ENCODE measurements around the gene KRT6C. TPM values are rescaled to one million over a fixed set of nuclear protein-coding genes. Genes with fewer than 3 reads are reported as not detected.
"Not testable (repeated sequence)": the region's sequence is repeated elsewhere in the genome, so short reads cannot be mapped to it uniquely, and the experiment has no call there.

Gene KRT6C
- total RNA-seq, 1 donor from 2014 or later, result not detected

DNA sequence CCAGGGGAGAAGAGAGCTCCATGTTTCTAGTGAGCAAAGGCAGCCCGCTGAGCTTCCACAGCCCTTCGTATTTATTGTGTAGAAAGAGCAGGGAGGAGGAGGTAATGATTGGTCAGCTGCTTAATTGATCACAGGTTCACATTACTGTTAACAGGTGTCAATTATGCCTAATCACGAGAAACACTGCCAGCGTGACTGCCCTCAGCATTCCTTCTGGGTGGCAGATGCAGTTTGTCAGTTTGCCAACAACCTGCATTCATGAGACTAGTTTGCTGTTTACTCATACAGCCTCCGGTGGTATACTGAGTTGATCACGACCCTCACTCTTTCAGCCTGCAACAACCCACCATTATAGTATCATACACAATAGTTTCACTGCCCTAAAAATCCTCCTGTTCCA is 27.0 kb upstream of the KRT6C start:
- H3K4me1 ChIP-seq (ENCODE audit: control insufficient read depth in 3 of 3, insufficient read depth in 3 of 3, low read length in 3 of 3); H3K4me3 ChIP-seq (ENCODE audit: low read length in 3 of 3); H3K27me3 ChIP-seq (ENCODE audit: control insufficient read depth in 3 of 3, insufficient read depth in 3 of 3, low read length in 3 of 3); H3K27ac ChIP-seq (ENCODE audit: low read depth, low read length); H3K36me3 ChIP-seq (ENCODE audit: control insufficient read depth in 3 of 3, insufficient read depth in 3 of 3, low read length in 3 of 3); H3K9me3 ChIP-seq (ENCODE audit: control insufficient read depth in 3 of 3, low read length in 3 of 3); H3K9ac ChIP-seq (ENCODE audit: low read depth in 1 of 3, low read length in 3 of 3): not testable (repeated sequence)

DNA sequence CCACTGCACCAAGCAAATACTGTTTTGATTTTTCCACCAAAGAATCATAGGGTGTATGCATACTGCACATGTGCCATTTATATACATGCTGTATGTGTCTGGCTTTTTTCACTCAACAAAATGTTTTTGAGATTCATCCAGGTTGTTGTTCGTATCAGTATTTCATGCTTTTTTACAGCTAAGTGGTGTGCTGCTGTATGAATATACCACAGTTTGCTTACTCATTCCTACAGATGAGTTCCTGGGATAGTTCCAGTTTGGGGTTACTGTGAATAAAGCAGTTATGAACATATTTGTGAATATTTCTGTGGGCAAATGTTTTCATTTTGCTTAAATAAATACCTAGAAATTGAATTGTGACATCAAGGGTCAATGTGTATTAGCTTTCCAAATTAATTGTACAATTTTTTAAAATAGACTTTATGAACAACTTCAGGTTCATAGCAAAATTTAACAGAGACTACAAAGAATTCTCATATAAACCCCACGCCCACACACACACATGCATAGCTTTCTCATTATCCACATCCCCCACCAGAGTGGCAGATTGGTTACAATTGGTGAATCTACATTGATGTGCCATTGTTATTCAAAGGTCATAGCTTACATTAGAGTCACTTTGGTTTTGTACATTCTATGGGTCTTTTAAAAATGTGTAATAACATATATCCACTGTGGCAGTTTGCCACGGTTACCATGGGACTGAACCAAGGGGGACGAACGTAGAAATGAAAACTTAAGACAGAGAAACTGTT is 26.4 kb upstream of the KRT6C start:
- no peak overlapping the region for H3K9ac ChIP-seq (ENCODE audit: low read depth in 1 of 3, low read length in 3 of 3)
- H3K4me3 ChIP-seq (ENCODE audit: low read length in 3 of 3), result no peak overlapping the region
- no peaks in the 10 kb centered on the region for H3K9me3 ChIP-seq (ENCODE audit: control insufficient read depth in 3 of 3, low read length in 3 of 3)
- peaks cover 0 to 4% (median 0%) of the 10 kb centered on the region in 3 donors for H3K27me3 ChIP-seq (ENCODE audit: control insufficient read depth in 3 of 3, insufficient read depth in 3 of 3, low read length in 3 of 3)
- H3K4me1 ChIP-seq (ENCODE audit: control insufficient read depth in 3 of 3, insufficient read depth in 3 of 3, low read length in 3 of 3), result peaks cover 0 to 3% (median 0%) of the 10 kb centered on the region in 3 donors
- H3K27ac ChIP-seq (ENCODE audit: low read depth, low read length), result no peak overlapping the region
- no peaks in the 10 kb centered on the region for H3K36me3 ChIP-seq (ENCODE audit: control insufficient read depth in 3 of 3, insufficient read depth in 3 of 3, low read length in 3 of 3)

DNA sequence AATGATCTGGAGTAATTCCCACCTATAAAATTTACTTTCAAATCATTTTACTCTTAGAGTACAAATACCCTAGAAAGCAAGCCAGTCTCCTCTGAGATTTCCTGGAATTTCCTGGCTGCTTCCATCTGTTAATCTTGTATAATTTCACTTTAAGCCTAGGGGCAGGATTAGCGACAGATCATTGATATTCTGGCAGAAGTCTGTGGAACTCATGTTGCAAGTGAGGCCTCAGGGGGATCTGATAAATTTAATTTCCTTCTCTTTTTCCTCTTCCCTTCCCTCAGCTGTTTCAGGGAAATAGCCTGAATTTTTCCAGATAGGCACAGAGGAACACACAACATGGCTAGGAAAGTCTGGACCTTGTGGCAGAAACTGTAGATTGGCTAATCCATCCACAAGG is 25.3 kb upstream of the KRT6C start:
- H3K36me3 ChIP-seq (ENCODE audit: control insufficient read depth in 3 of 3, insufficient read depth in 3 of 3, low read length in 3 of 3), result no peaks in the 10 kb centered on the region
- H3K4me1 ChIP-seq (ENCODE audit: control insufficient read depth in 3 of 3, insufficient read depth in 3 of 3, low read length in 3 of 3), result peaks cover 0 to 3% (median 0%) of the 10 kb centered on the region in 3 donors
- H3K27ac ChIP-seq (ENCODE audit: low read depth, low read length), result no peak overlapping the region
- no peaks in the 10 kb centered on the region for H3K9me3 ChIP-seq (ENCODE audit: control insufficient read depth in 3 of 3, low read length in 3 of 3)
- H3K27me3 ChIP-seq (ENCODE audit: control insufficient read depth in 3 of 3, insufficient read depth in 3 of 3, low read length in 3 of 3), result peaks cover 4 to 6% (median 4%) of the 10 kb centered on the region in 3 donors
- no peak overlapping the region for H3K9ac ChIP-seq (ENCODE audit: low read depth in 1 of 3, low read length in 3 of 3)
- H3K4me3 ChIP-seq (ENCODE audit: low read length in 3 of 3), result no peak overlapping the region

DNA sequence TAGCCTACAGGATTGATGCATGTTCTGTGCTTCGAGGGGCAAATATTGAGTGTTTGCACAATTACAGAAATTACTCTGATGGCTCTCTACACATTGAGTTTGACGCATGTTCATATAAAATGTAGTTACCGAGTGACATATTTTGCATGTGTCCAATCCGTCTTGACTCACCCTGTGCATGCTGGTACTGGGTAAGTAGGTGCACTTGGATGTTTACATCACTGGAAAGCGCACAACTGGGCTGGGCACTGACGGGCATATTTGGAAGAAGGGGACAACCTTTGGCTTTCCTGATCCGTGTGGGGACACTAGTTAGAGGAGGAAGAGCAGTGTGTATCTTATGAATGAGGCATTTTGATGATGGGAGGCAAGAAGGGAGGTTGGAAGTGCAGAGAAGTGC is 24.4 kb upstream of the KRT6C start:
- peaks cover 0 to 3% (median 0%) of the 10 kb centered on the region in 3 donors for H3K4me1 ChIP-seq (ENCODE audit: control insufficient read depth in 3 of 3, insufficient read depth in 3 of 3, low read length in 3 of 3)
- peaks cover 4 to 11% (median 6%) of the 10 kb centered on the region in 3 donors for H3K27me3 ChIP-seq (ENCODE audit: control insufficient read depth in 3 of 3, insufficient read depth in 3 of 3, low read length in 3 of 3)
- H3K36me3 ChIP-seq (ENCODE audit: control insufficient read depth in 3 of 3, insufficient read depth in 3 of 3, low read length in 3 of 3), result no peaks in the 10 kb centered on the region
- H3K9ac ChIP-seq (ENCODE audit: low read depth in 1 of 3, low read length in 3 of 3), result no peak overlapping the region
- H3K27ac ChIP-seq (ENCODE audit: low read depth, low read length), result no peak overlapping the region
- H3K9me3 ChIP-seq (ENCODE audit: control insufficient read depth in 3 of 3, low read length in 3 of 3), result no peaks in the 10 kb centered on the region
- H3K4me3 ChIP-seq (ENCODE audit: low read length in 3 of 3), result no peak overlapping the region

DNA sequence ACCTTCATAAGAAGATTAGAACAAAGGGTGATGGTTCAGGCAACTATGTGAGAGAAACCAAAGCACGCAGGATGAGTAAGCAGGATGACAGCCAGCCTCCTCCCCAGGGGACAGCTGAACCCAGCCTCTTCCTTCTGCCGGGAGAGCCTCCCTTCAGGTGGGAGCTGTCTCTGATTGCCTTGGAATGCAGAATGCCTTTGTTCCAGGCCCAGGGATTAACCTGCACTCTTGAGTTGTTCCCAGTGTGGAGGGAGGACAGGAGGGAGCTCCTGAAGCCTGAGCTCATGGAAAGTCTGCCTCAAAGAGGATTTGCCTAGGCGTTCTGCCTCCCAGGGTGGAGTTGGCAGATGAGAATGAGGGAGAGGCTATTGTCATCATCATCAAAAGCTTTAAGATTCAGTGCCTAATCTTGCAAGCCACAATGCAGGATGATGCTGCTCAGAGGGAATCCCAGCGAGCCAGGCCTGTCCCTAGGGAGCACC is 23.0 kb upstream of the KRT6C start:
- no peak overlapping the region for H3K27ac ChIP-seq (ENCODE audit: low read depth, low read length)

DNA sequence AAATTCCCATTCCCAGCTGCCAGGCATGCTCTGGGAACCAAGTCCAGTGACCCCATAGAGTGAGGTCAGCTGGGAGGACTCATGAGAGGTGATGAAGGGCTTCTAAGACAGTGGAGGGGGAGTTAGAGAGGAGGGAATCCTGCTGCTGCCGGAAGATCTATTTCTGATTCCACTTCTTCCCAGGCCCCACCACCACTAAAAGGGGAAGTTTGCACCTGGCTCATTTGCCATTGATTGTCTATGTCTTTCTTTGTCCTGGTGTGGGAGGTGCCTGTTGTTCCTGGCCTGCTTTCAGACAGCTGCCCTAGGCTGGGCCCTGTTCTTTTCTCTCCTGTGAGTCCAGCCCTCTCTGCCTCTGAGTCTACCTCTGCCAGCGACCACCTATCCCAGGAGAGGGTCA is 22.4 kb upstream of the KRT6C start:
- Histone ChIP-seq H3K27ac (ENCODE audit: low read depth, low read length) (no peak overlapping the region), H3K9me3 (ENCODE audit: control insufficient read depth in 3 of 3, low read length in 3 of 3) (no peaks in the 10 kb centered on the region), H3K36me3 (ENCODE audit: control insufficient read depth in 3 of 3, insufficient read depth in 3 of 3, low read length in 3 of 3) (no peaks in the 10 kb centered on the region), H3K9ac (ENCODE audit: low read depth in 1 of 3, low read length in 3 of 3) (no peak overlapping the region), H3K4me1 (ENCODE audit: control insufficient read depth in 3 of 3, insufficient read depth in 3 of 3, low read length in 3 of 3) (peaks cover 0 to 3% (median 0%) of the 10 kb centered on the region in 3 donors), H3K27me3 (ENCODE audit: control insufficient read depth in 3 of 3, insufficient read depth in 3 of 3, low read length in 3 of 3) (peaks cover 11 to 16% (median 12%) of the 10 kb centered on the region in 3 donors), H3K4me3 (ENCODE audit: low read length in 3 of 3) (no peak overlapping the region)

More for the DNA sequence above, 23.0 kb upstream of the KRT6C start:
- Histone ChIP-seq H3K9me3 (ENCODE audit: control insufficient read depth in 3 of 3, low read length in 3 of 3) (no peaks in the 10 kb centered on the region), H3K36me3 (ENCODE audit: control insufficient read depth in 3 of 3, insufficient read depth in 3 of 3, low read length in 3 of 3) (no peaks in the 10 kb centered on the region), H3K9ac (ENCODE audit: low read depth in 1 of 3, low read length in 3 of 3) (no peak overlapping the region), H3K27me3 (ENCODE audit: control insufficient read depth in 3 of 3, insufficient read depth in 3 of 3, low read length in 3 of 3) (peaks cover 6 to 13% (median 10%) of the 10 kb centered on the region in 3 donors), H3K4me1 (ENCODE audit: control insufficient read depth in 3 of 3, insufficient read depth in 3 of 3, low read length in 3 of 3) (peaks cover 0 to 3% (median 0%) of the 10 kb centered on the region in 3 donors), H3K4me3 (ENCODE audit: low read length in 3 of 3) (no peak overlapping the region)

DNA sequence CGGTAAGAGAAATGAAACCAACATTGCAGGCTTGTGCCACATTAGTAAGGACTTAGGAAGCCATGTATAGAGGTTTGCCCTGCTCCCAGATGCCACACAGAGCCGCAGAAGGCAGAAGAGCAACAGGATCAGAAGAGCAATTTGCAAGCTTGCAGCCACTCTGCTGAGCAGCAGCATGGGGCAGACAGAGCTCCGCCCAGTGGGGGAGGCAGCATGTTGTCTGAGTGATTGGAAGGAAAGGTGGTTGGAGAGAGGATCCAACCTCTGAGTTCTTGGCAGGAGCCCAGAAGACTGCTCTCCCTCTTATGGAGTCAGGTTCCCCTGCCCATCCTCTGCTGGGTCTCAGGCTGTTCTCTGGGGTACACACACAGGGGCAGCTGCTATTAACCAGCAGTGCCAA is 21.8 kb upstream of the KRT6C start:
- Histone ChIP-seq H3K9ac (ENCODE audit: low read depth in 1 of 3, low read length in 3 of 3) (no peak overlapping the region), H3K9me3 (ENCODE audit: control insufficient read depth in 3 of 3, low read length in 3 of 3) (no peaks in the 10 kb centered on the region), H3K36me3 (ENCODE audit: control insufficient read depth in 3 of 3, insufficient read depth in 3 of 3, low read length in 3 of 3) (no peaks in the 10 kb centered on the region), H3K27me3 (ENCODE audit: control insufficient read depth in 3 of 3, insufficient read depth in 3 of 3, low read length in 3 of 3) (peaks cover 11 to 16% (median 12%) of the 10 kb centered on the region in 3 donors), H3K27ac (ENCODE audit: low read depth, low read length) (no peak overlapping the region), H3K4me3 (ENCODE audit: low read length in 3 of 3) (no peak overlapping the region), H3K4me1 (ENCODE audit: control insufficient read depth in 3 of 3, insufficient read depth in 3 of 3, low read length in 3 of 3) (peaks cover 0 to 3% (median 0%) of the 10 kb centered on the region in 3 donors)

DNA sequence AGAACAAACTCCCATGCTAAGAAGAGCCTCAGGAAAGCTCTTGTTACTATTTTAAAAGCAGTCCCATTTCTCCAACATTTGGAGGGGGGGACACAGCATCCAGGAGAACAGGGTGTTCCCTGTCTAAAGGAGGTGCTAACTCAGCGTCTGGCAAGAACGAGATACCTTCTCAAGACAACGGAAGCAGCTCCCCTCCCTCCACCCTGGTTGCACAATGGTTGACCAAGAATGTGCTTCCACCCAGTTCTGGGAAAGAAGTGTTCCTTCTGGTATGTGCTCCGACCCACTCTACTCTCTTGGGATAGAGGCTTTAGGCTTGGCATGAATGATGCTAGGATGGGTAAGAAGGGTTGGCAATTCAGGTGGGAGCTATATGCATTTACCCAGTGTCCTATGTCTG is 20.9 kb upstream of the KRT6C start:
- H3K4me3 ChIP-seq (ENCODE audit: low read length in 3 of 3), result no peak overlapping the region
- no peak overlapping the region for H3K9ac ChIP-seq (ENCODE audit: low read depth in 1 of 3, low read length in 3 of 3)
- peaks cover 0 to 3% (median 0%) of the 10 kb centered on the region in 3 donors for H3K4me1 ChIP-seq (ENCODE audit: control insufficient read depth in 3 of 3, insufficient read depth in 3 of 3, low read length in 3 of 3)
- H3K36me3 ChIP-seq (ENCODE audit: control insufficient read depth in 3 of 3, insufficient read depth in 3 of 3, low read length in 3 of 3), result no peaks in the 10 kb centered on the region
- no peak overlapping the region for H3K27ac ChIP-seq (ENCODE audit: low read depth, low read length)
- H3K27me3 ChIP-seq (ENCODE audit: control insufficient read depth in 3 of 3, insufficient read depth in 3 of 3, low read length in 3 of 3), result peaks cover 11 to 19% (median 12%) of the 10 kb centered on the region in 3 donors
- no peaks in the 10 kb centered on the region for H3K9me3 ChIP-seq (ENCODE audit: control insufficient read depth in 3 of 3, low read length in 3 of 3)

DNA sequence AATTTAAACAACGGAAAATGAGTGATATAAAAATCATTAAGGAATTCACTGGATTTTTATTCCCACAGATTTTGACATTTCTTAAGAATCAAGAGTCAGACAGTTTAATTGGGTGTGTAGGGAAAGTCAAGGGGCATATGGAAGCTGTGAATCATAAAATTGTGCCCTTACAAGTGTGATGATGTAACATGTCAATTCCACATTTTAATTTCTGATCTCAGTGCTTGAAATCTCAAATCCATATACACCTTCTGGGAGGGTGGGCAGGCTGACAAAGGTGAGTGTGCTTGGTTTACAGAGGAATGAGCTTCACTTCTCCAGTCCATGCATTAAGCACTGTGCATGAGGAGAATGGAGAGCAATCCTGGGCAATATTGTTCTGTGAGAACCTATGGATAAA is 20.5 kb upstream of the KRT6C start:
- H3K4me3 ChIP-seq (ENCODE audit: low read length in 3 of 3), result no peak overlapping the region
- no peak overlapping the region for H3K9ac ChIP-seq (ENCODE audit: low read depth in 1 of 3, low read length in 3 of 3)
- H3K27me3 ChIP-seq (ENCODE audit: control insufficient read depth in 3 of 3, insufficient read depth in 3 of 3, low read length in 3 of 3), result peaks cover 11 to 20% (median 12%) of the 10 kb centered on the region in 3 donors
- peaks cover 0 to 3% (median 0%) of the 10 kb centered on the region in 3 donors for H3K4me1 ChIP-seq (ENCODE audit: control insufficient read depth in 3 of 3, insufficient read depth in 3 of 3, low read length in 3 of 3)
- H3K27ac ChIP-seq (ENCODE audit: low read depth, low read length), result no peak overlapping the region
- H3K36me3 ChIP-seq (ENCODE audit: control insufficient read depth in 3 of 3, insufficient read depth in 3 of 3, low read length in 3 of 3), result no peaks in the 10 kb centered on the region
- no peaks in the 10 kb centered on the region for H3K9me3 ChIP-seq (ENCODE audit: control insufficient read depth in 3 of 3, low read length in 3 of 3)

DNA sequence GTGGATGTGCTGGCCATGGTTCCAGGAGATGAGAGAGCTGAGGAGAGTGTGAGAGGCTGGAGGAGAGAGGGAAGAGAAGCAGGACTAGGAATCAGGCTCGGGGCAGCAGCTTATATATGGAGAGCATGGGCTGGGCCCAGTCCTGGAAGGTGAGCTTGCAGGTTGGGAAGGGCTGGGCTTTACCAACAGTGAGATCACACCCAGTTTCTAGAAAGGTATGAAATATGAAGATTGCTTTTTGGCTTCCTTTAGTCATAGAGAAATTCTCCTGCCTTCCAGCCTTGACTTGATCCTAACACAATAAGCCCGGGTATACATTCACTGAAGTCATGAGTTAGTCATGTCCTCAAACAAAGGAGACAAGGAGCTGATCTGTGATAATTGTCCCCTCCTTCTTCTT is 19.6 kb upstream of the KRT6C start, which contains the start of gene KRT6A:
TSS of gene KRT6A (minus strand) at position 86 of the 400 bp plus-strand sequence. CDS start at position 17, 69 bp downstream.
- Histone ChIP-seq H3K36me3 (ENCODE audit: control insufficient read depth in 3 of 3, insufficient read depth in 3 of 3, low read length in 3 of 3) (no peaks in the 10 kb centered on the region), H3K4me3 (ENCODE audit: low read length in 3 of 3) (no peak within 1 kb of the TSS), H3K4me1 (ENCODE audit: control insufficient read depth in 3 of 3, insufficient read depth in 3 of 3, low read length in 3 of 3) (peaks cover 0 to 3% (median 0%) of the 10 kb centered on the region in 3 donors), H3K27me3 (ENCODE audit: control insufficient read depth in 3 of 3, insufficient read depth in 3 of 3, low read length in 3 of 3) (peaks cover 11 to 20% (median 11%) of the 10 kb centered on the region in 3 donors), H3K9me3 (ENCODE audit: control insufficient read depth in 3 of 3, low read length in 3 of 3) (no peaks in the 10 kb centered on the region), H3K27ac (ENCODE audit: low read depth, low read length) (no peak within 1 kb of the TSS), H3K9ac (ENCODE audit: low read depth in 1 of 3, low read length in 3 of 3) (no peak within 1 kb of the TSS)

All from skeletal muscle tissue (tissue), 4 donors.